HUES48 (cell line): ENCODE data around the gene TSTD1.

Experiments
- H3K27ac ChIP-seq: one replicate; pipeline ENCODE4 v1.7.0; 2013; ENCODE audit warnings: low read depth, low read length, inconsistent platforms
- H3K27me3 ChIP-seq: 2 replicates; pipeline ENCODE4 v1.6.1; 2013; ENCODE audit warnings: mild to moderate bottlenecking, low read length; ENCODE audit not compliant: control insufficient read depth, insufficient read depth
- H3K36me3 ChIP-seq: 2 replicates; pipeline ENCODE4 v1.6.1; 2013; ENCODE audit warnings: low read length; ENCODE audit not compliant: control insufficient read depth, insufficient read depth
- H3K4me1 ChIP-seq: 2 replicates; pipeline ENCODE4 v1.6.1; 2013; ENCODE audit warnings: mild to moderate bottlenecking, low read length; ENCODE audit not compliant: control insufficient read depth, insufficient read depth
- H3K4me3 ChIP-seq: 2 replicates; pipeline ENCODE4 v1.5.1; 2013; ENCODE audit warnings: mild to moderate bottlenecking, low read depth, low read length
- H3K9ac ChIP-seq: 2 replicates; pipeline ENCODE4 v1.6.1; 2013; ENCODE audit warnings: mild to moderate bottlenecking, low read depth, low read length, moderate library complexity
- H3K9me3 ChIP-seq: 2 replicates; pipeline ENCODE4 v1.6.1; 2013; ENCODE audit warnings: low read length; ENCODE audit not compliant: control insufficient read depth, insufficient read depth

Gene TSTD1

GRCh38 chr1:161079436-161080110, 40.8 kb upstream of the TSTD1 start:
- Histone ChIP-seq H3K9me3 (no peaks in the 10 kb centered on the region), H3K27ac (no peak overlapping the region), H3K4me1 (0 out of 2 replicates have a peak, but pooled peaks cover 4% of the 10 kb centered on the region), H3K9ac (no peak overlapping the region), H3K27me3 (no peaks in the 10 kb centered on the region), H3K36me3 (no peaks in the 10 kb centered on the region), H3K4me3 (no peak overlapping the region)

- Histone ChIP-seq H3K4me3 (no peak overlapping the region), H3K9me3 (no peaks in the 10 kb centered on the region), H3K9ac (no peak overlapping the region), H3K27ac (no peak overlapping the region), H3K36me3 (no peaks in the 10 kb centered on the region), H3K27me3 (no peaks in the 10 kb centered on the region), H3K4me1 (no peaks in the 10 kb centered on the region)
Observed at GRCh38 chr1:161077426-161077825, 38.7 kb upstream of the TSTD1 start.

GRCh38 chr1:161076410-161076809, 37.6 kb upstream of the TSTD1 start:
- H3K27me3 ChIP-seq, result no peaks in the 10 kb centered on the region
- no peaks in the 10 kb centered on the region for H3K9me3 ChIP-seq
- no peak overlapping the region for H3K4me3 ChIP-seq
- no peaks in the 10 kb centered on the region for H3K36me3 ChIP-seq
- H3K27ac ChIP-seq, result no peak overlapping the region
- no peaks in the 10 kb centered on the region for H3K4me1 ChIP-seq
- H3K9ac ChIP-seq, result no peak overlapping the region

- Histone ChIP-seq H3K27me3 (no peaks in the 10 kb centered on the region), H3K4me3 (no peak overlapping the region), H3K27ac (no peak overlapping the region), H3K4me1 (no peaks in the 10 kb centered on the region), H3K36me3 (no peaks in the 10 kb centered on the region), H3K9ac (no peak overlapping the region), H3K9me3 (no peaks in the 10 kb centered on the region)
Observed at GRCh38 chr1:161074676-161075368, 36.1 kb upstream of the TSTD1 start.

GRCh38 chr1:161073474-161074121, 34.8 kb upstream of the TSTD1 start:
- Histone ChIP-seq H3K36me3 (no peaks in the 10 kb centered on the region), H3K27me3 (no peaks in the 10 kb centered on the region), H3K4me3 (no peak overlapping the region), H3K4me1 (no peaks in the 10 kb centered on the region), H3K9me3 (no peaks in the 10 kb centered on the region), H3K9ac (no peak overlapping the region), H3K27ac (no peak overlapping the region)

GRCh38 chr1:161072751-161073449, 34.1 kb upstream of the TSTD1 start:
- no peak overlapping the region for H3K9ac ChIP-seq
- H3K4me1 ChIP-seq, result no peaks in the 10 kb centered on the region
- no peak overlapping the region for H3K27ac ChIP-seq
- H3K9me3 ChIP-seq, result no peaks in the 10 kb centered on the region
- no peak overlapping the region for H3K4me3 ChIP-seq
- H3K27me3 ChIP-seq, result no peaks in the 10 kb centered on the region
- no peaks in the 10 kb centered on the region for H3K36me3 ChIP-seq

- Histone ChIP-seq H3K4me1 (no peaks in the 10 kb centered on the region), H3K36me3 (no peaks in the 10 kb centered on the region), H3K4me3 (no peak overlapping the region), H3K9ac (no peak overlapping the region), H3K9me3 (no peaks in the 10 kb centered on the region), H3K27me3 (no peaks in the 10 kb centered on the region), H3K27ac (no peak overlapping the region)
Observed at GRCh38 chr1:161071886-161072371, 33.2 kb upstream of the TSTD1 start.

- H3K27me3 ChIP-seq, result no peaks in the 10 kb centered on the region
- H3K9ac ChIP-seq, result no peak overlapping the region
- H3K27ac ChIP-seq, result no peak overlapping the region
- no peaks in the 10 kb centered on the region for H3K4me1 ChIP-seq
- no peaks in the 10 kb centered on the region for H3K9me3 ChIP-seq
- H3K36me3 ChIP-seq, result no peaks in the 10 kb centered on the region
- no peak overlapping the region for H3K4me3 ChIP-seq
Observed at GRCh38 chr1:161070761-161071160, 32.0 kb upstream of the TSTD1 start.

GRCh38 chr1:161069731-161070270, 31.0 kb upstream of the TSTD1 start, which contains the start of gene ARHGAP30:
ARHGAP30 (minus strand) TSS chr1:161069891; CDS start chr1:161069624, 267 bp downstream.
- Histone ChIP-seq H3K4me3 (no peak within 1 kb of the TSS), H3K9me3 (no peaks in the 10 kb centered on the region), H3K27ac (no peak within 1 kb of the TSS), H3K36me3 (no peaks in the 10 kb centered on the region), H3K9ac (no peak within 1 kb of the TSS), H3K4me1 (no peaks in the 10 kb centered on the region), H3K27me3 (no peaks in the 10 kb centered on the region)

GRCh38 chr1:161069241-161069640, 30.5 kb upstream of the TSTD1 start:
- Histone ChIP-seq H3K9me3 (no peaks in the 10 kb centered on the region), H3K27ac (no peak overlapping the region), H3K4me1 (no peaks in the 10 kb centered on the region), H3K36me3 (no peaks in the 10 kb centered on the region), H3K9ac (no peak overlapping the region), H3K4me3 (no peak overlapping the region), H3K27me3 (no peaks in the 10 kb centered on the region)
